ENCODE results near the gene HDAC4.

Gene HDAC4

DNA sequence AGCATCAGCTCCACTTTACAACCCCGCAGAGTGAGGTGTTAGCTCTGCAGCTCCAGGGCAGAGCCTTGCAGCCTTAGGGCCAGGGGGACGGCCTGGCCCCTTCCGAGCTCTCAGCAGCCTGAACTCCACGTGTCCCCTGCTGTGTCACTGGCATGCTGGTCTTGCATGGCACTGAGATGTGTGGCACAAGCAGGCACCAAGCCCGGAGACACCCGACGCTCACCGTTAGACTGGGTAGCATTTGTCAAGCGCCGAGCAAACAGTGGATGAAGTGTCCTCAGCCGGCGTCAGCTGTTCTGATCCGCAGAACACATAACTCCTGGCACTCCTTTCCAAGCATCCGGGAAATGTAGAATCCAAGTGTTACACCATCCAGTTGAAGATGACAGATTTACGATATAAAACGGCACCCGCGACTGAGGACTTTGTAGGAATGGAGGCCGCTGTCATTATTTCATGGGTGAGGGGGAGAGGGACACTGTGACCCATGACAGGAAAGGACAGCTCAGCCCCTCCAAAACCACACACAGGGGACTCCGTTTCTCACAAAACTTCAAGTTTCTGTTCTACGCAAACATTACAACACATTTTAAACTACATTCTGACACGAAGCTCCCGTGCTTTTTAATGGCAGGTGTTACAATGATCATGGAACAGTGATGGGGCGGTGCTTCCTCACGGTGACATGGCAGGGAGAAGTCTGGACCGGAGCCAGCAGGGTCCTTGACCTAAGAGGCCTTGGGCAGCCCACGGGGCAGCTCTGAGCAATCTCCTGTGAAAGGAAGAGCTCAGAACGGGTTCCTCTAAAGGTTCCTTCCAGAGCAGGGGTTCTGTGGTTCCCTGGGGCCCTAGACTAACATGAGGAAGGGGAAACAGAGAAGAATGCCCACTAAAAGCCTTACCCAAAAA lies 89.4 kb downstream of the HDAC4 start:
- Histone ChIP-seq H3K27me3 (ENCODE audit: insufficient read depth, low read length, poor library complexity, severe bottlenecking) (no peaks in the 10 kb centered on the region), H3F3A (ENCODE audit: low read depth) (no peaks in the 10 kb centered on the region), H3K4me1 (ENCODE audit: insufficient read depth, low read length, poor library complexity, severe bottlenecking) (peaks cover 7% of the 10 kb centered on the region), H3K9me3 (ENCODE audit: insufficient read depth, low read depth, low read length) (peaks cover 6% of the 10 kb centered on the region; the same call in 1 of the 2 replicates), H3K9me2 (replicated peaks; ENCODE audit: low read depth, low read length) (no peaks in the 10 kb centered on the region), H4K20me1 (ENCODE audit: insufficient read depth, low read length, poor library complexity, severe bottlenecking) (no peaks in the 10 kb centered on the region), H3K79me2 (ENCODE audit: insufficient read depth, low read length) (peaks cover 35% of the 10 kb centered on the region; the same call in 1 of the 2 replicates), H3K4me3 (ENCODE audit: low read length, poor library complexity, severe bottlenecking) (no peak overlapping the region), H3K9ac (ENCODE audit: low read depth, low read length, poor library complexity, severe bottlenecking) (no peak overlapping the region), H2AFZ (ENCODE audit: low read length) (no peak overlapping the region), H3K36me3 (ENCODE audit: insufficient read depth, low read length) (peaks cover 9% of the 10 kb centered on the region; the same call in 1 of the 2 replicates), H3K4me2 (ENCODE audit: low read depth, low read length, poor library complexity, severe bottlenecking) (no peak overlapping the region)
- TF ChIP-seq, protein P1, sequence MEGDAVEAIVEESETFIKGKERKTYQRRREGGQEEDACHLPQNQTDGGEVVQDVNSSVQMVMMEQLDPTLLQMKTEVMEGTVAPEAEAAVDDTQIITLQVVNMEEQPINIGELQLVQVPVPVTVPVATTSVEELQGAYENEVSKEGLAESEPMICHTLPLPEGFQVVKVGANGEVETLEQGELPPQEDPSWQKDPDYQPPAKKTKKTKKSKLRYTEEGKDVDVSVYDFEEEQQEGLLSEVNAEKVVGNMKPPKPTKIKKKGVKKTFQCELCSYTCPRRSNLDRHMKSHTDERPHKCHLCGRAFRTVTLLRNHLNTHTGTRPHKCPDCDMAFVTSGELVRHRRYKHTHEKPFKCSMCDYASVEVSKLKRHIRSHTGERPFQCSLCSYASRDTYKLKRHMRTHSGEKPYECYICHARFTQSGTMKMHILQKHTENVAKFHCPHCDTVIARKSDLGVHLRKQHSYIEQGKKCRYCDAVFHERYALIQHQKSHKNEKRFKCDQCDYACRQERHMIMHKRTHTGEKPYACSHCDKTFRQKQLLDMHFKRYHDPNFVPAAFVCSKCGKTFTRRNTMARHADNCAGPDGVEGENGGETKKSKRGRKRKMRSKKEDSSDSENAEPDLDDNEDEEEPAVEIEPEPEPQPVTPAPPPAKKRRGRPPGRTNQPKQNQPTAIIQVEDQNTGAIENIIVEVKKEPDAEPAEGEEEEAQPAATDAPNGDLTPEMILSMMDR (conservative IDR thresholded peaks at IDR 0.05; ENCODE audit: low read length): no peak
- TF ChIP-seq EZH2phosphoT487 (IDR thresholded peaks at IDR 0.05; ENCODE audit: borderline replicate concordance): no peak

DNA sequence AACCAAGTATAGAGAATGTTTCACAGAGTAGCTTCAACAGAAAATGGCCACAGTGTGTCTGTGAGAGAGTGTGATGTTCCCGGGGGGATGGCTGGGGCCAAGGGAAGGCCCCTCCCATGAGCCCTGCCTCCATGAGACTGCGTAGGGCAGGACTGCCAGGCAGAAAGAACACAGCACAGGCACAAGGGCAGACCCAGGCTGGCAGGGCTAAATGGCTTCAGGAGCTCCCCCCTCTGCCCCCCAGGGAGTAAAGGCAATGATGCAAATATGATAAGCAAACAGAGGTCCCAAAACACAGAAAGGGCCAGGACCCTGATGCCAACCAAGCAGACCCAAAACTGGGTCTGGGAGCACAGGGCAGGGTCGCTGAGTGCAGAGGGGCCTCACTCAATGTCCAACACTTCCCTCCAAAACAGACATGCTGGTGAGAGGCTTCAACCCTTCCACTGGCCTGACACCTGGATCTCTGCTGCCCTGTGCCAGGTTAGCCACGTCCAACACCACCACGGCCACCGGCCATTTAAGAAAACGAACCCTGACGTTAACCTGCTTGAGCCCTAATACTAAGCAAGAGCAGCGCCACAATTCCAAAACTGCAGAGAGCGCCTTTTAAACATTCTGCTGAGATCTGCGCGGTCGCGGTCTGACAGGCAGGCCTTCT lies 90.3 kb downstream of the HDAC4 start:
- Histone ChIP-seq H3K9me2 (replicated peaks; ENCODE audit: low read depth, low read length) (no peaks in the 10 kb centered on the region), H3K79me2 (ENCODE audit: insufficient read depth, low read length) (peaks cover 30% of the 10 kb centered on the region; the same call in 1 of the 2 replicates), H3K4me2 (ENCODE audit: low read depth, low read length, poor library complexity, severe bottlenecking) (no peak overlapping the region), H3K36me3 (ENCODE audit: insufficient read depth, low read length) (peaks cover 7% of the 10 kb centered on the region; the same call in 1 of the 2 replicates), H3K4me3 (ENCODE audit: low read length, poor library complexity, severe bottlenecking) (no peak overlapping the region), H3K27me3 (ENCODE audit: insufficient read depth, low read length, poor library complexity, severe bottlenecking) (no peaks in the 10 kb centered on the region), H3K9me3 (ENCODE audit: insufficient read depth, low read depth, low read length) (peaks cover 6% of the 10 kb centered on the region; the same call in 1 of the 2 replicates), H3K4me1 (ENCODE audit: insufficient read depth, low read length, poor library complexity, severe bottlenecking) (peaks cover 7% of the 10 kb centered on the region), H3F3A (ENCODE audit: low read depth) (no peaks in the 10 kb centered on the region), H4K20me1 (ENCODE audit: insufficient read depth, low read length, poor library complexity, severe bottlenecking) (no peaks in the 10 kb centered on the region), H3K9ac (ENCODE audit: low read depth, low read length, poor library complexity, severe bottlenecking) (no peak overlapping the region), H2AFZ (ENCODE audit: low read length) (no peak overlapping the region)
- TF ChIP-seq, protein P1 (conservative IDR thresholded peaks at IDR 0.05; ENCODE audit: low read length): no peak
- no peak for TF ChIP-seq EZH2phosphoT487 (IDR thresholded peaks at IDR 0.05; ENCODE audit: borderline replicate concordance)

DNA sequence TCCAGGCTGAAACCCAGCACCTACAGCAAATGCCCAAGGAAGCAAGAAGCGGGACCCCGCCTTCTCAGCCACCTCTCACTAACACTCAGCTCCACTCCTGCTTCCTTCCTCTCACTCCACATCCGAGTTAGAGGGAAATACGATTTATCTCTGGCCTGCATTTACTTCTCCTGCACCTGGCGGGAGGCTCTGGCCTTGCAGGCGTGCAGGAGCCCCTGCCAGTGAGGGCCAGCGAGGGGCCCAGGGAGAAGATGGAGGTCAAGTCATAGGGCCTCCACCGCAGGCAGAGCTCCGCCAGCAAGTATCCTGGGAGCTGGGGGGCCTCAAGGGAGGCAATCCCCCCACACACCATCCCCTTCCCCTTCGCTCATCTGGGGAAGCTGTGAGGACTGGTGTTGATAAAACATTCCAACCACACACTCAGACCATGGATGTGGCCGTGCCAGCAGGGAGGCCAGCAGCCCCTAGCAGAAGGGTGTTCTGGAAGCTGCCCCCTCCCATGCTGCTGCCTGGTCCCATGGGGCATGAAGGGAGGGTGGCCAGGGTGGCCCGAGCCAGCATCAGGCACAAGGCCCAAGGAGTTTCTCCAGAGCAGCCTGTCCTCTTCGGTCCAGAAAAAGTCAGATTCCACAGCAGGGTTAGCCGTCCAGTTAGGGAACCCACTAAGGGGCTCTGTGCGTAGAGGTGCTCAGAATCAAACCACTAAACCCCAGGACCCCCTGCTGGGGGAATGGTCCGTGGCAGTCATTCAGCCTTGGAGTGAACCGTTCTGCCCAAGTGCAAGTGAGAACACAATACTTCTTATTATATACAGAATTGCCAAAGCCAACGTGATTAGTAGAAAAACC lies 91.2 kb downstream of the HDAC4 start:
- H3K4me3 ChIP-seq (ENCODE audit: low read length, poor library complexity, severe bottlenecking): no peak overlapping the region
- no peak overlapping the region for H3K9ac ChIP-seq (ENCODE audit: low read depth, low read length, poor library complexity, severe bottlenecking)
- H3K27me3 ChIP-seq (ENCODE audit: insufficient read depth, low read length, poor library complexity, severe bottlenecking): no peaks in the 10 kb centered on the region
- peaks cover 4% of the 10 kb centered on the region; the same call in 1 of the 2 replicates for H3K9me3 ChIP-seq (ENCODE audit: insufficient read depth, low read depth, low read length)
- H2AFZ ChIP-seq (ENCODE audit: low read length): no peak overlapping the region
- H3K79me2 ChIP-seq (ENCODE audit: insufficient read depth, low read length): peaks cover 25% of the 10 kb centered on the region; the same call in 1 of the 2 replicates
- no peaks in the 10 kb centered on the region for H4K20me1 ChIP-seq (ENCODE audit: insufficient read depth, low read length, poor library complexity, severe bottlenecking)
- no peaks in the 10 kb centered on the region; the same call in 1 of the 2 replicates for H3K36me3 ChIP-seq (ENCODE audit: insufficient read depth, low read length)
- H3F3A ChIP-seq (ENCODE audit: low read depth): no peaks in the 10 kb centered on the region
- no peaks in the 10 kb centered on the region for H3K9me2 ChIP-seq (replicated peaks; ENCODE audit: low read depth, low read length)
- H3K4me2 ChIP-seq (ENCODE audit: low read depth, low read length, poor library complexity, severe bottlenecking): no peak overlapping the region
- H3K4me1 ChIP-seq (ENCODE audit: insufficient read depth, low read length, poor library complexity, severe bottlenecking): peaks cover 7% of the 10 kb centered on the region
- TF ChIP-seq, protein P1 (conservative IDR thresholded peaks at IDR 0.05; ENCODE audit: low read length): no peak
- TF ChIP-seq EZH2phosphoT487 (IDR thresholded peaks at IDR 0.05; ENCODE audit: borderline replicate concordance): no peak

All from Loucy (cell line).